OCI-M2 (cell line): ENCODE results near the gene DMD.

Source experiments
- DNase-seq: peaks from one replicate; lab custom pipeline; 2025; ENCODE audit not compliant: unreplicated experiment; lab: John Stamatoyannopoulos, UW

DMD gene

GRCh38 chrX:31092476-31092875, 2118.9 kb downstream of the DMD start:
- DNase-seq: no peak

DNA sequence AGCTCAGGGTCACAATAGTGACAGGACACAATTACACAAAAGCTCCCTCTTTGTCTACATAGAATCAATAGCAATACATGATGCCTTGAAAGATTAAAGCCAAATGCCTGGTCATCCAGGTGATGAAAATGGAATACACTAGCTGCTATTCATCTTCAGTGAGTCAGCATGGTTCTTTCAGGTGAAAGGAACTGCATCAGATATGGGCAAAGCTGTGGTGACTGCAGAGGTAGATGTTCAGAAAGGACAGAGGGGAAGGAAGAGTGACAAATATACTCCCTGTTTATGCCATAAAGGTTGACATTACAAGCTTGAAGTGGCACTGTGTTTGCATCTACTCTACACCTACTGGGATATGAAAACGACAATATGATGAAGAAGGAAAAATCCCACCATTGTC, 2119.5 kb downstream of the DMD start:
- DNase-seq: no peak

- no peak for DNase-seq
Observed at GRCh38 chrX:31074522-31074921, 2136.8 kb downstream of the DMD start.

DNA sequence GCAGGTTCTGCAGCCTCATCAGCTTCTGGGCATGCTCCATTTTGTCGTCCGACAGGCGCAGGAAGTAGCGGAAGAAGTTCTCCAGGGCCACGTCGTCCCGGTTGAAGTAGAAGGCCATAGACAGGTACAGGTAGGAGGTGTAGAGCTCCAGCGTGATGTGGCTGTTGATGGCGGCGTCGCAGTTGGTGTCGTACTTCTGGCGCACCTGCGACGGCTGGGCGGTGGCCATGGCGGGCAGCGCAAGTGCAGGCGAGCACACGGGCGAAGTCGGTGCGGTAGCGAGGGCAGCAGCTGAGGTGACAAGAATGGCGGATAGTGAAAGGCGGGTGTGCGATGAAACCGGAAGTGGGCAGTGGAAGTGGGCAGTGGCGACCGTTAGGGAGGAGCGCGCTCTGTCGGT, 2139.6 kb downstream of the DMD start, which contains the start of gene FTHL17:
FTHL17 (minus strand) TSS at position 317 of the 400 bp plus-strand sequence; CDS start at position 229, 88 bp downstream.
- DNase-seq: no peak

DNA sequence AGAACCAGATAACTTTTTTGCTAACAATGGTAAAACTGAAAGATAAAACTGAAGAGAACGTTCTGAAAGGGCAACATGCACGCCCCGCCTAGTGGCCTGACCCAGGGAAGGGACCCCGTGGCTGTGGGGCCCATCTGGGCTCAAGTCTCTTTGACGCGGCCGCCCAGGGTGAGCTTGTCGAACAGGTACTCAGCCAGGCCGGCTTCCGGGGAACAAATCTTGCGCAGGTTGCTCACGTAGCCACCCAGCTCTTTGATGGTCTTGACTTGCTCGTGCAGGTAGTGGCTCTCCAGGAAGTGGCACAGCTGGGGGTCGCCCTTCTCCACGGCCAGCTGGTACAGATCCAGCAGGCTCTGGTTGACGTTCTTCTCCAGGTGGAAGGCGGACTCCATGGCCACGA, 2140.1 kb downstream of the DMD start:
- DNase-seq: no peak

DNA sequence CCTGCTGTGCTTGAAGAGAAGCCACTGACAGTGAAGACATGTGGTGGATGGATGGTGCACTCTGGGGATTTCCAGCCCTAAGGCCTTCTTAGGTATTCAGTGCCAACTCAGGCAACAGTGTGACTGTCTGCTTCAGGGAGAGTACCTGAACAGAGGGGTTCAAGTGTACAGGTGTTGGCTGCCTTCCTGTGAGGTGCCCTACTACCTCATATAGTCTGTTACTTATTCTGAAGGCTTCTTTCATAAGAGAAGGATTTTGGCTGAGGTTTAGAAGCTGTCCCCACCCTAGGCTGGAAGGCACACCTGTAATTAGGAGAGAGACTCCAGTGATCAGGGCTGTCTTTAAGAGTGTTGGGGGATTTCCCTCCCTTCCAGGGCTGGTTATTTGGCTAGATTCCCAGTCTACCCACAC, 2141.3 kb downstream of the DMD start:
- DNase-seq: no peak
